ENCODE measurements around the gene IREB2. TPM values are rescaled to one million over a fixed set of nuclear protein-coding genes. Genes with fewer than 3 reads are reported as not detected.
A peak's percentile ranks its signal among the peaks of the same experiment; 100 is the strongest.

IREB2 gene, protein sequence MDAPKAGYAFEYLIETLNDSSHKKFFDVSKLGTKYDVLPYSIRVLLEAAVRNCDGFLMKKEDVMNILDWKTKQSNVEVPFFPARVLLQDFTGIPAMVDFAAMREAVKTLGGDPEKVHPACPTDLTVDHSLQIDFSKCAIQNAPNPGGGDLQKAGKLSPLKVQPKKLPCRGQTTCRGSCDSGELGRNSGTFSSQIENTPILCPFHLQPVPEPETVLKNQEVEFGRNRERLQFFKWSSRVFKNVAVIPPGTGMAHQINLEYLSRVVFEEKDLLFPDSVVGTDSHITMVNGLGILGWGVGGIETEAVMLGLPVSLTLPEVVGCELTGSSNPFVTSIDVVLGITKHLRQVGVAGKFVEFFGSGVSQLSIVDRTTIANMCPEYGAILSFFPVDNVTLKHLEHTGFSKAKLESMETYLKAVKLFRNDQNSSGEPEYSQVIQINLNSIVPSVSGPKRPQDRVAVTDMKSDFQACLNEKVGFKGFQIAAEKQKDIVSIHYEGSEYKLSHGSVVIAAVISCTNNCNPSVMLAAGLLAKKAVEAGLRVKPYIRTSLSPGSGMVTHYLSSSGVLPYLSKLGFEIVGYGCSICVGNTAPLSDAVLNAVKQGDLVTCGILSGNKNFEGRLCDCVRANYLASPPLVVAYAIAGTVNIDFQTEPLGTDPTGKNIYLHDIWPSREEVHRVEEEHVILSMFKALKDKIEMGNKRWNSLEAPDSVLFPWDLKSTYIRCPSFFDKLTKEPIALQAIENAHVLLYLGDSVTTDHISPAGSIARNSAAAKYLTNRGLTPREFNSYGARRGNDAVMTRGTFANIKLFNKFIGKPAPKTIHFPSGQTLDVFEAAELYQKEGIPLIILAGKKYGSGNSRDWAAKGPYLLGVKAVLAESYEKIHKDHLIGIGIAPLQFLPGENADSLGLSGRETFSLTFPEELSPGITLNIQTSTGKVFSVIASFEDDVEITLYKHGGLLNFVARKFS
- total RNA-seq (10 to 100 TPM; 65.0 to 71.9 TPM), polyA plus RNA-seq (10 to 100 TPM in 1 of 2 donors, 1 to 10 TPM in 1; 7.6 to 19.5 TPM)

DNA sequence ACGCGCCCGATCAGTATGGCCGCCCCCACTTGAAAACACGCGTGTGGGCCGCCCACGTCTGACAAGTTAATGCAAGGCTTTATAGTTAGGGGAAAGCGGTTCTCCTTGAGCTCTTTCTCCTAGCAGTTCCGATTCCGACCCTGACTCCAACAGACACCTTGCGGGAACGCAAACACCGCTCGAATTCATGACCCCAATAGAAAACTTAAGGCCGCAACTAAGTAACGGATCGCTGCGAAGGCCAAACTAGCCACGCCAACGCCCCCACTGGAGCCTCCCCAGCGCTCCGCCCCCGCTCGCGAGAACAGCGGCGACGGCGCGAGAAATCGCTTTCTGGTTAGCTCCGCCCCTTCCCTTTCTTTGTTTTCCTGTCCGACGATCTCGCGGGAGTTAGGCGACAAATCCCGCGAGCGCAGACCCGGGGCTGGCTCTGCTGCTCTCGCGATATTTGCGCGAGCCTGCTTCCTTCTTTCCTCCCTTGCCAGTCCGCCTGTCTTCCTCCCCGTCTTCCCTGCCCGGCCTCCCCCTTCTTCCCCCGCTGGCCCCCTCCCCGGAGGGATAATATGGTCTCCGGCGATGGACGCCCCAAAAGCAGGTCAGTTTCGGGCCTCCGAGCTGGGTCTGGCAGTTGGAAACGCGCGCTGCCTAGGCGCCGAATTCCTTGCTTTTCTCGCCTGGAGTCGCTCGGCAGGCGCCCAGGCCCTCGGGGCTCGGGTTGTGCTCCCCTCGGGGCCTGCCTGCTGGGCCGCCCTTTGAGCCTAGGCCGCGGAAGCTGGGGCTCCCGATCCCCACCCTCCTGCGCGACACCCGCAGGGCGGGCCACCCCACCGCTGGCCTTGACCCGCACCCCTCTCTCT is at the start of gene IREB2:
Gene IREB2, plus strand, starts transcription at position 455 of the 857 bp plus-strand sequence. Its CDS starts 122 bp downstream, at position 577.
- H3K27ac Mint-ChIP-seq = peak within 1 kb of the TSS; percentile 93 to 99 (median 96)
- H3K27me3 ChIP-seq (ENCODE audit: insufficient read depth, low read length) = no peaks in the 10 kb centered on the region
- H3K9me3 ChIP-seq (ENCODE audit: control insufficient read depth in 1 of 2, low read length in 2 of 2) = no peaks in the 10 kb centered on the region
- peaks cover 28 to 55% (median 42%) of the 10 kb centered on the region in 4 donors for H3K4me1 Mint-ChIP-seq
- H3K36me3 Mint-ChIP-seq = peaks cover 9 to 36% of the 10 kb centered on the region in 2 donors
- peaks cover 10% of the 10 kb centered on the region for H3K36me3 ChIP-seq (ENCODE audit: insufficient read depth, low read length)
- intact Hi-C loops (cut with micrococcal nuclease) = loop anchor here (1.0 to 5.0 kb wide), 3 partner anchors 102 to 274 kb away; partner anchors contain the start of genes PSMA4 and SKIC8
- no peaks in the 10 kb centered on the region for H3K27me3 Mint-ChIP-seq
- H3K4me3 Mint-ChIP-seq = peak within 1 kb of the TSS; percentile 94 to 99 (median 96)
- H3K4me1 ChIP-seq (ENCODE audit: insufficient read depth, low read length) = peaks cover 47% of the 10 kb centered on the region
- H3K9me3 Mint-ChIP-seq = peaks cover 0 to 4% (median 0%) of the 10 kb centered on the region in 8 donors
- H3K27ac ChIP-seq (ENCODE audit: low read depth, low read length) = peak within 1 kb of the TSS; percentile 90
- POLR2A ChIA-PET (ENCODE audit: partially characterized antibody) = interaction anchor here (0.6 to 4.7 kb wide), 27 partner anchors 8 to 1485 kb away, joined by 3 to 43 read pairs (median 5); partner anchors contain the start of genes CHRNA5, CIB2, CTSH and DNAJA4
- CTCF ChIA-PET (ENCODE audit: partially characterized antibody) = interaction anchor here (0.8 to 2.3 kb wide), 6 partner anchors 9 to 138 kb away, joined by 3 to 17 read pairs (median 4); partner anchors contain the start of gene SKIC8
- H3K4me3 ChIP-seq (ENCODE audit: low read length in 2 of 2) = peak within 1 kb of the TSS; percentile 82 to 92
- DNase-seq = peak; percentile 96 to 99 (median 99)

DNA sequence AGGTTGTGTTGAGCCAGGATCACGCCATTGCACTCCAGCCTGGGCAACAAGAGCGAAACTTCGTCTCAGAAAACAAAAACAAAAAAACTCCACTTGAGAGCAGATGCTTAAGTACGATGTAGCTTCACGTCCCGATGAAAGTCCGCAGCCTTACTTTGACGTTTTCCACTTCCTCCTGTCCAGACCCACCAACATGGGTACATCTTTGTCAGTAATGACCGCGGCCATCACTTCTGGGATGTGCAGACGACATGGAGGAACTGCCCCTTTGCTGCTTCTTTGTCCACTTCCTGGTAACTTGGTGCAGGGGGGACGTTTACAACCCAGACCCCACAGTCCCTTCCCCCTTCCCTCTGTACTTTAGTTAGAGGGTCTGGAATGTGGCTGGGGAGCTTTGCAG is 49.2 kb upstream of the IREB2 start:
- Histone ChIP-seq H3K9me3 (ENCODE audit: control insufficient read depth in 1 of 2, low read length in 2 of 2) (no peaks in the 10 kb centered on the region), H3K27me3 (ENCODE audit: insufficient read depth, low read length) (no peaks in the 10 kb centered on the region), H3K27ac (ENCODE audit: low read depth, low read length) (no peak overlapping the region), H3K36me3 (ENCODE audit: insufficient read depth, low read length) (no peaks in the 10 kb centered on the region), H3K4me3 (ENCODE audit: low read length in 2 of 2) (no peak overlapping the region), H3K4me1 (ENCODE audit: insufficient read depth, low read length) (no peaks in the 10 kb centered on the region)
- Mint-ChIP-seq H3K27ac (no peak overlapping the region), H3K36me3 (no peaks in the 10 kb centered on the region), H3K27me3 (peaks cover 22 to 24% of the 10 kb centered on the region in 2 donors), H3K9me3 (peaks cover 0 to 5% (median 0%) of the 10 kb centered on the region in 8 donors), H3K4me3 (no peak overlapping the region), H3K4me1 (no peaks in the 10 kb centered on the region)
- POLR2A ChIA-PET (ENCODE audit: partially characterized antibody) = no interaction called here
- CTCF ChIA-PET (ENCODE audit: partially characterized antibody) = no interaction called here
- no peak for DNase-seq
- intact Hi-C loops (cut with micrococcal nuclease) = no loop called here

DNA sequence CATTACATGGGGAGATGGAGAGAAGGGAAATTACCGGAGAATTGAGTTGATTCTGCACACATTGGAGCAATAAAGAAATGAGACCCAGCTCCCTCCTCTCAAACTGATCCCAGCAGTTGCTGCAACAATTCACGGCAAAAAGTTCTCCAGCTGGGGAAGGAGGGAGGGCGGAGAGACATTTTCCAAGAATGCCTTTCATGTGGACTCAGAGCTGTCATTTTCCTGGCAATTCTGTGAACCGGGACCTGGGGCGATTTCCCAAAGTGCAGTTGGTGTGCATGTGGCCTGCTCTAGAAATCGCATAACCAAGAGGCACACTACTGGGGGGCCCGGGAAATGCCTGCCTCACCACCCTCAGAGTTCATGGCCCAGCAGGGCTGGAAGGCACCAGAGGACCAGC is 48.7 kb upstream of the IREB2 start:
- H3K27ac ChIP-seq (ENCODE audit: low read depth, low read length) = no peak overlapping the region
- POLR2A ChIA-PET (ENCODE audit: partially characterized antibody) = no interaction called here
- intact Hi-C loops (cut with micrococcal nuclease) = no loop called here
- no peaks in the 10 kb centered on the region for H3K36me3 Mint-ChIP-seq
- H3K4me3 ChIP-seq (ENCODE audit: low read length in 2 of 2) = no peak overlapping the region
- H3K36me3 ChIP-seq (ENCODE audit: insufficient read depth, low read length) = no peaks in the 10 kb centered on the region
- CTCF ChIA-PET (ENCODE audit: partially characterized antibody) = no interaction called here
- H3K9me3 Mint-ChIP-seq = peaks cover 0 to 5% (median 0%) of the 10 kb centered on the region in 8 donors
- no peaks in the 10 kb centered on the region for H3K4me1 Mint-ChIP-seq
- no peak overlapping the region for H3K4me3 Mint-ChIP-seq
- no peak for DNase-seq
- H3K27me3 Mint-ChIP-seq = peaks cover 20 to 21% of the 10 kb centered on the region in 2 donors
- no peak overlapping the region for H3K27ac Mint-ChIP-seq
- no peaks in the 10 kb centered on the region for H3K4me1 ChIP-seq (ENCODE audit: insufficient read depth, low read length)
- H3K9me3 ChIP-seq (ENCODE audit: control insufficient read depth in 1 of 2, low read length in 2 of 2) = no peaks in the 10 kb centered on the region
- H3K27me3 ChIP-seq (ENCODE audit: insufficient read depth, low read length) = no peaks in the 10 kb centered on the region

DNA sequence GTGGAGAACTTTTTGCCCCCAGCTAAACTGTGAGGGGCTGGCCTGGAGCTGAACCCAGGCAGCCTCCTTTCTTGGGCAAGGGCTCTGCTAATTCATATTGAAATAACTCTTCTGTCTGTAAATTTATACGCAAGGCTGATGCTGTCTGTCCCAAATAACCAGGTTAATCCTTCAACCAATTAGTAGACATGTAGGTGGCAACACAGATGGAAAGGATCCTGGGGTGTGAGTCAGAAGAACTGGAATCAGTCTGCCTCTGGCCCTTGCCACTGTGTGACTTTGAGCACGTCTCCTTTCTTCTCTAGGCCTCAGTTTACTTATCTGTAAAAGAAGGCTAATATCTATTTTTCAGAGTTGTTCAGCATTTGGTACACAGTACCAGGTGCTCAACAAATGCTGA is 48.3 kb upstream of the IREB2 start:
- Histone ChIP-seq H3K4me1 (ENCODE audit: insufficient read depth, low read length) (no peaks in the 10 kb centered on the region), H3K27me3 (ENCODE audit: insufficient read depth, low read length) (no peaks in the 10 kb centered on the region), H3K9me3 (ENCODE audit: control insufficient read depth in 1 of 2, low read length in 2 of 2) (no peaks in the 10 kb centered on the region), H3K36me3 (ENCODE audit: insufficient read depth, low read length) (no peaks in the 10 kb centered on the region), H3K27ac (ENCODE audit: low read depth, low read length) (no peak overlapping the region), H3K4me3 (ENCODE audit: low read length in 2 of 2) (no peak overlapping the region)
- POLR2A ChIA-PET (ENCODE audit: partially characterized antibody) = no interaction called here
- peaks cover 19 to 20% of the 10 kb centered on the region in 2 donors for H3K27me3 Mint-ChIP-seq
- H3K27ac Mint-ChIP-seq = no peak overlapping the region
- CTCF ChIA-PET (ENCODE audit: partially characterized antibody) = no interaction called here
- intact Hi-C loops (cut with micrococcal nuclease) = no loop called here
- no peak overlapping the region for H3K4me3 Mint-ChIP-seq
- peaks cover 0 to 5% (median 0%) of the 10 kb centered on the region in 8 donors for H3K9me3 Mint-ChIP-seq
- H3K36me3 Mint-ChIP-seq = no peaks in the 10 kb centered on the region
- H3K4me1 Mint-ChIP-seq = no peaks in the 10 kb centered on the region
- no peak for DNase-seq

DNA sequence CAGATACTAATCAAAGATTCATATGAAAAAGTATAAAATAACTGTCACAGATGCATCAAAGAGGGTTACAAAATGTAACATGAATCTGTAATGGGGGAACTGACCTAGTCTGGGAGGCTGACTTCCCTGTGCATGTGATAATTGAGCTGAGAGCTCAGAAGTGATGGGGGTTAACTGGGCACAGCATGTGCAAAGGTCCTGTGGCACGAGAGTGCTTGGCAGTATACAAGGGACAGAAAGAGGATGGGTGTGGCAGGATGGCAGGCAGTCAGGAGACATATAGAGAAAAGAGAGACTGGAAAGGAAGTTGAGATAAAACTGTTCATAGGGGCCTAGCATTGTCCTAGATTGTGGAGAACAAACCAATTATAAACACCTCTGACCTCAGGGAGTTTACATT is 47.8 kb upstream of the IREB2 start:
- Mint-ChIP-seq H3K4me1 (no peaks in the 10 kb centered on the region), H3K4me3 (no peak overlapping the region), H3K36me3 (no peaks in the 10 kb centered on the region), H3K27ac (no peak overlapping the region), H3K27me3 (peaks cover 15 to 16% of the 10 kb centered on the region in 2 donors), H3K9me3 (peaks cover 0 to 5% (median 0%) of the 10 kb centered on the region in 8 donors)
- DNase-seq = no peak
- Histone ChIP-seq H3K27ac (ENCODE audit: low read depth, low read length) (no peak overlapping the region), H3K4me3 (ENCODE audit: low read length in 2 of 2) (no peak overlapping the region), H3K9me3 (ENCODE audit: control insufficient read depth in 1 of 2, low read length in 2 of 2) (no peaks in the 10 kb centered on the region), H3K4me1 (ENCODE audit: insufficient read depth, low read length) (no peaks in the 10 kb centered on the region), H3K36me3 (ENCODE audit: insufficient read depth, low read length) (no peaks in the 10 kb centered on the region), H3K27me3 (ENCODE audit: insufficient read depth, low read length) (no peaks in the 10 kb centered on the region)
- POLR2A ChIA-PET (ENCODE audit: partially characterized antibody) = no interaction called here
- intact Hi-C loops (cut with micrococcal nuclease) = no loop called here
- CTCF ChIA-PET (ENCODE audit: partially characterized antibody) = no interaction called here

DNA sequence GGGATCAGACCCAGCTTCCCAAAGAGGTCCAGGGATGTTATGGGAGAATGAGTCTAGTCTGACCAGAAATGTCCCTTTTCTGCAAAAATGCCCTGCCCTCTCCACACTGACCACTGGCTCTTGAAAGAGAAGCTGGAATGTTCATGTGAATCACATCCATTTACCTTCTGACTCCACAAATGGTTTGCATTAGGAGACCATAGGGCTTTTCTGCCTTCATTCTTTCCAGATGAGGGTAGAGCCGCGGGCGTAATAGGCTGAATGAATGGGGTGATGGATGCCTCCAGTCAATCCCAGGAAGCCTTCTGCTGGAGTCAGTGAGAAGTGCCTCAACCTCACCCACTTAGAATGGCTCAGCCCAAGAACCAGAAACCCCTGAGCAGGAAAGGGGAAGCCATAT is 47.2 kb upstream of the IREB2 start:
- no peak for DNase-seq
- H3K4me3 Mint-ChIP-seq = no peak overlapping the region
- H3K27ac Mint-ChIP-seq = no peak overlapping the region

More for the DNA sequence above, 47.2 kb upstream of the IREB2 start:
- CTCF ChIA-PET (ENCODE audit: partially characterized antibody) = no interaction called here
- Histone ChIP-seq H3K27ac (ENCODE audit: low read depth, low read length) (no peak overlapping the region), H3K36me3 (ENCODE audit: insufficient read depth, low read length) (no peaks in the 10 kb centered on the region), H3K9me3 (ENCODE audit: control insufficient read depth in 1 of 2, low read length in 2 of 2) (no peaks in the 10 kb centered on the region), H3K4me1 (ENCODE audit: insufficient read depth, low read length) (no peaks in the 10 kb centered on the region), H3K4me3 (ENCODE audit: low read length in 2 of 2) (no peak overlapping the region), H3K27me3 (ENCODE audit: insufficient read depth, low read length) (no peaks in the 10 kb centered on the region)
- peaks cover 10 to 11% of the 10 kb centered on the region in 2 donors for H3K27me3 Mint-ChIP-seq
- H3K9me3 Mint-ChIP-seq = peaks cover 0 to 5% (median 0%) of the 10 kb centered on the region in 8 donors
- H3K36me3 Mint-ChIP-seq = no peaks in the 10 kb centered on the region
- intact Hi-C loops (cut with micrococcal nuclease) = no loop called here
- POLR2A ChIA-PET (ENCODE audit: partially characterized antibody) = no interaction called here
- no peaks in the 10 kb centered on the region for H3K4me1 Mint-ChIP-seq

Data from CD4-positive, alpha-beta memory T cell (primary cell).